HL-60 (cell line): ENCODE data around the gene SLCO4A1.

Source experiments
- DNase-seq, 2 experiments: peaks; one replicate each; pipeline ENCODE4 v3.0.0-alpha.2; 2010 to 2020; ENCODE audit warnings: low read depth in 1 of 2, low spot score in 1 of 2
- H3K27ac ChIP-seq: fragments of 250-450 bp; sonication (Bioruptor Pico); replicated peaks from 2 replicates; pipeline ENCODE4 v1.5.1; 2020; ENCODE audit warnings: mild to moderate bottlenecking, moderate library complexity
- H3K27me3 ChIP-seq: fragments of 250-450 bp; sonication (Bioruptor Pico); 2 replicates; pipeline ENCODE4 v1.5.1; 2021; ENCODE audit warnings: mild to moderate bottlenecking, moderate library complexity; ENCODE audit not compliant: insufficient read depth, poor library complexity, severe bottlenecking
- H3K4me3 ChIP-seq: replicated peaks from 2 replicates; pipeline ENCODE4 v1.5.1; 2011; ENCODE audit warnings: mild to moderate bottlenecking, control low read depth, low read length; ENCODE audit not compliant: insufficient read depth
- CTCF ChIP-seq: IDR thresholded peaks from one replicate; pipeline ENCODE4 v1.5.1; 2011; ENCODE audit warnings: low read length, control low read depth, inconsistent platforms; ENCODE audit not compliant: insufficient read depth
- GABPA ChIP-seq: IDR thresholded peaks from 2 replicates; pipeline ENCODE4 v1.6.1; 2012; ENCODE audit warnings: low read depth
- POLR2AphosphoS5 ChIP-seq: IDR thresholded peaks from 2 replicates; pipeline ENCODE4 v1.6.1; 2012; ENCODE audit warnings: low read depth
- REST ChIP-seq: IDR thresholded peaks from 2 replicates; pipeline ENCODE4 v1.6.1; 2012; ENCODE audit warnings: low read depth; ENCODE audit not compliant: insufficient replicate concordance
- SPI1 ChIP-seq: IDR thresholded peaks from 2 replicates; pipeline ENCODE4 v1.6.1; 2012; ENCODE audit warnings: low read depth, mild to moderate bottlenecking, borderline replicate concordance

SLCO4A1 gene

GRCh38 chr20:62696434-62696957, 54.2 kb downstream of the SLCO4A1 start:
- H3K27ac ChIP-seq: no peak overlapping the region
- DNase-seq: no peak
- no peaks in the 10 kb centered on the region for H3K27me3 ChIP-seq
- H3K4me3 ChIP-seq: no peak overlapping the region
- TF ChIP-seq SPI1 (no peak), GABPA (no peak), POLR2AphosphoS5 (no peak)

- Histone ChIP-seq H3K27ac (no peak overlapping the region), H3K27me3 (no peaks in the 10 kb centered on the region), H3K4me3 (no peak overlapping the region)
- TF ChIP-seq REST: no peak
- no peak for TF ChIP-seq SPI1
- TF ChIP-seq POLR2AphosphoS5: no peak
- no peak for TF ChIP-seq CTCF
- no peak for TF ChIP-seq GABPA
- DNase-seq: no peak
Measured at GRCh38 chr20:62696989-62697388, 54.7 kb downstream of the SLCO4A1 start.

- TF ChIP-seq SPI1 (no peak), REST (no peak), GABPA (no peak), POLR2AphosphoS5 (no peak), CTCF (no peak)
- Histone ChIP-seq H3K27me3 (no peaks in the 10 kb centered on the region), H3K4me3 (no peak overlapping the region), H3K27ac (no peak overlapping the region)
- DNase-seq: no peak
Measured at GRCh38 chr20:62697468-62697912, 55.2 kb downstream of the SLCO4A1 start.

- Histone ChIP-seq H3K27me3 (no peaks in the 10 kb centered on the region), H3K27ac (no peak overlapping the region), H3K4me3 (no peak overlapping the region)
- no peak for DNase-seq
- TF ChIP-seq SPI1: no peak
- no peak for TF ChIP-seq REST
- no peak for TF ChIP-seq GABPA
- TF ChIP-seq CTCF: no peak
- TF ChIP-seq POLR2AphosphoS5: no peak
Measured at GRCh38 chr20:62698231-62698630, 55.9 kb downstream of the SLCO4A1 start.
